GM21619 (cell line): ENCODE measurements around the gene SMG9.

Source experiments
- ATAC-seq: cut with Tn5 transposase; IDR thresholded peaks from one replicate; pipeline ENCODE4 v1.9.1; 2021; ENCODE audit not compliant: unreplicated experiment

The SMG9 gene

DNA sequence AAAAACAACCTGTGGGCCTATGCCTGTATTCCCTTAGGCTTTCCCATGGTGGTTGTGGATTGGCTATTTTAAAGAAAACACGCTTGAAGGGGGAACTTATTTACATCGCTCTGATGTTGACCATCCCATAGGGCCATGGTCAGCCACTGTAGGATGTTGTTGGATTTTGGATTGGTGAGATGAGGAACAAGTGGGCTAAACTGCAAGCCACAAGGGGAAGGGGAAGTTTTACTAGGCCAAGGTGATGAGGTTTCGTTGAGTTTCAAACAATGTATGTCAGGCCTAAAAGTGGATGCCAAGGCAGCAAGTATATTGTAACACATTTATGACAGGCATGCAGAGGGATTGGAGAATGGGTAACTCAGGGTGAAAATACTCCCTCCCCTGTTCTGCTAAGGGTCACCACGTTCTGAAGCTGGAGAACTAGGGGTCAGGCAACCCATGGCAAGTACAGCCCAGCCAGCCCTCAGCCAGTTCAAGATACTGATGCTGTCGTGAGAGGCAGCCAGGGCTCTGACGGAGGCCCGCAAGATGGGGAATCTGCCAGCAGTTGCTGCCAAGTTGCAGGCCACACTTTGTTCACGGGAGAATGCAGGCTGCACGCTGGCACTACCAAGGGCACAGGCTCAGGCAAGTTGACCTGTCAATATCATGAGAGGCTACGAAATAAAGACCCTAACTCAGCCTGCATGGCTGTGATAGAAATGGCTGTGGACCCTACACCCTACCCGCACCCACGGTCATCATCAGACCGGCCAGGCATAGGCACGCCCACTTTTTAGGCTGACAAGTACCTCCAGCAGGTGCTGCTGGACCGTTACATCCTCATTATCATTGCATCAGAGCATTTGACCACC is 27.8 kb downstream of the SMG9 start:
- no peak for ATAC-seq

DNA sequence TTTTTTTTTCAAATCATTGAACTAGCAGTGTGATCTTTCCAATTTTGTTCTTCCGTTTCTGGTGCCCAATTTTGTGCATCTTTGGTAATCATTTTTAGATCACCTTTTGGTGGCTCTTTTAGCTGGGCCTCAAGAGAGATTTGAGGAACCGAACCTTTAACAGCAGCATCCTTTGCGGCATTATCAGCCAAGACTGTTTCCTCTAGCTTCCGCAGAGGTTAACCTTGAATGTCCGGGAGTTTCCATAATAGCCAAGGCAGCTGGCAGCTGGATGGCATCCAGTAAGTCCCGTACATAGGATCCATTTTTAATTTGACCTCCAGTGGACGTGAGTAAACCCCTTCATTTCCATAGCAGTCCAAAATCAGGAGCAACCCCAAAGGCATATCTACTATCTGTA is 29.3 kb downstream of the SMG9 start:
- ATAC-seq, result no peak

DNA sequence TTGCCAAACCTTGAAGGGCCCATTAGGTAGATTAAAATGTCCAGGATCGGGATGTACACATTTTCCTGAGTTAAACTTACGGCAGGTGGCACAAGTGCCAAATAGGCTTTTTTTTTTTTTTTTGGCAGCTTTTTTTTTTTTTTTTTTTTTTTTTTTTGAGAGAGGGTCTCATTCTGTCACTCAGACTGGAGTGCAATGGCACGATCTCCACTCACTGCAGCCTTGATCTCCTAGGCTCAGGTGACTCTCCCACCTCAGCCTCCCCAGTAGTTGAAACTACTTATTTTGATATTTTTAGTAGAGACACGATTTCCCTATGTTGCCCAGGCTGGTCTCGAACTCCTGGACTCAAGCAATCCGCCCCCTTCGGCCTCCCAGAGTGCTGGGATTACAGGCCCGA is 29.9 kb downstream of the SMG9 start:
- ATAC-seq, result no peak

DNA sequence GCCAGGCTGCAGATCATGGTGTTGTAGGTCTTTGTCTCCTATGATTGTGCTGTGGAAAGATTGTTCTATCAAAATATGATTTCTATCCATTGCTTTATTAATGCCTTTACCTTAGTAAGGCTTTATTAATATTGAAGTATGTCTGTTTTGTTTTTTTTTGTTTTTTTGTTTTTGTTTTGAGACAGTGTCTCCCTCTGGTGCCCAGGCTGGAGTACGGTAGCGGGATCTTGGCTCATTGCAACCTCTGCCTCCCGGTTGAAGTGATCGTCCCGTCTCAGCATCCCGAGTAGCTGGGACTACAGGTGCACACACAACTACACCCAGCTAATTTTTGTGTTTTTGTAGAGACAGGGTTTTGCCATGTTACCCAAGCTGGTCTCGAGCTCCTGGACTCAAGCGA is 31.2 kb downstream of the SMG9 start:
- no peak for ATAC-seq

DNA sequence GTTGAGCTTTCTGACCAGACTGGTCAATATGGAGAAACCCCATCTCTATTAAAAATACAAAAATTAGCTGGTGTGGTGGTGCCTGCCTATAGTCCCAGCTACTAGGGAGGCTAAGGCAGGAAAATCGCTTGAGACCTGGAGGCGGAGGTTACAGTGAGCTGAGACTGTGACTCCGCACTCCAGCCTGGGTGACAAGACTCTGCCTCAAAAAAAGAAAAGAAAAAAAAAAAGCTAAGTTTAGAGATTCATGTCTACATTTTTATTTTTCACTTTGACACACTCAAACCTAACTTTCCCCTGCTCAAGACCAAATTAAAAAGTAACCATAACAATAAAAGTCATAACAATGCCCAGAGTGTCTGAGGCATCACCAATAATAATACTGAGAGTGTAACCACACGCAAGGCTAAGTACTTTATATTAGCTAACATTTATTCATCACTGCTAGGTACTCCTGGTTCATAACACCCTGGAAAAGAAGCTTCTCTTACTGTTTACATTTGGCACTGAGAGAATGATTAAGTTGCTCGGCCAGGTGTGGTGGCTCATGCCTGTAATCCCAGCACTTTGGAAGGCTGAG is 33.2 kb downstream of the SMG9 start:
- ATAC-seq, result no peak

DNA sequence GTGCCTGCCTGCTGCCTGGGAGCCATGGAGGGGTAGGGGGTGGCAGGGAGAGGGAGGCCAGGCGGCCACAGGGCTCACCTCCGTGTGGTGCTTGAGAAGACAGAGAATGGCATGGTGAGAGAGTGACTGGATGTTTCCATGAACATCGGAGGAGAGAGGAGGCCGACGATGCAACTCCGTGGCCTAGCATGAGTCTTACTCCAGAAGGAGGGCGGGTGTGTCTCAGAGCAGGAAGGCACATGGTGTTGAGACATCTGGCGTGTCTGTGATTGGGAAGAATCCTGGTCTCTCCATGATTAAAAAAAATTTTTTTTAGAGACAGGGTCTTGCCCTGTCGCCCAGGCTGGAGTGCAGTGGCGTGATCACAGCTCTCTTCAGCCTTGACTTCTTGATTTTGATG is 33.8 kb downstream of the SMG9 start:
- no peak for ATAC-seq

DNA sequence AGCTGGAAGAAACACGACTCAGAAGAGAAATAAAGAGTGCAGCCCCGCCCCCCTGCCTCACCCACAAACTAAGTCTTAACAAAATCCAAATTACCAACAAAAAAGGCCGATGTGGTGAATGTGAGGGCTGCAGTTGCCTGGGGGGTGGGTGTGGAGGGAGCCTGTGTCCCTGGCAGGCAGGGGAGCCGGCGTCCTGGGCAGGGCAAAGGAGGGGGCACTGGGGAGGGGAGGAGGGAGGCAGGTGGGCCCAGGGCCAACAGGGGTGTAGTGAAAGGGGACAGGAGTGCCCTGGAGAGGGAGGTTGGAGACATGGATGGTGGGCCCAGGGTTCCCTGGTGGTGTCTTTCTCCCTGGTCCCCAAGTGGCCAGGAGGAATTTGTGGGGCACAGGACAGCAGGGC is 34.8 kb downstream of the SMG9 start:
- ATAC-seq, result no peak

DNA sequence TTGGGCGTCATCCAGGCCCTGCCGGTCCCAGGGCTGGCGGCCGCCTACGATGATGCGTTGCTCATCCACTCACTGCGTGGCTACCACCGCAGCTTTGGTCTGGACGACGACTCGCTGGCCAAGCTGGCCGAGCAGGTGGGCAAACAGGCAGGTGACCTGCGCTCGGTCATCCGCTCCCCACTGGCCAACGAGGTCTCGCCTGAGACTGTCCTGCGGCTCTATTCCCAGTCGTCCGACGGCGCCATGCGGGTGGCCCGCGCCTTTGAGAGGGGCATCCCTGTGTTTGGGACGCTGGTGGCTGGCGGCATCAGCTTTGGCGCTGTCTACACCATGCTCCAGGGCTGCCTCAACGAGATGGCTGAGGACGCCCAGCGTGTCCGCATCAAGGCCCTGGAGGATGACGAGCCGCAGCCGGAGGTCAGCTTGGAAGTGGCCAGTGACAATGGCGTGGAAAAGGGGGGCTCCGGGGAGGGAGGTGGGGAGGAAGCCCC is 35.3 kb downstream of the SMG9 start:
- ATAC-seq, result no peak

DNA sequence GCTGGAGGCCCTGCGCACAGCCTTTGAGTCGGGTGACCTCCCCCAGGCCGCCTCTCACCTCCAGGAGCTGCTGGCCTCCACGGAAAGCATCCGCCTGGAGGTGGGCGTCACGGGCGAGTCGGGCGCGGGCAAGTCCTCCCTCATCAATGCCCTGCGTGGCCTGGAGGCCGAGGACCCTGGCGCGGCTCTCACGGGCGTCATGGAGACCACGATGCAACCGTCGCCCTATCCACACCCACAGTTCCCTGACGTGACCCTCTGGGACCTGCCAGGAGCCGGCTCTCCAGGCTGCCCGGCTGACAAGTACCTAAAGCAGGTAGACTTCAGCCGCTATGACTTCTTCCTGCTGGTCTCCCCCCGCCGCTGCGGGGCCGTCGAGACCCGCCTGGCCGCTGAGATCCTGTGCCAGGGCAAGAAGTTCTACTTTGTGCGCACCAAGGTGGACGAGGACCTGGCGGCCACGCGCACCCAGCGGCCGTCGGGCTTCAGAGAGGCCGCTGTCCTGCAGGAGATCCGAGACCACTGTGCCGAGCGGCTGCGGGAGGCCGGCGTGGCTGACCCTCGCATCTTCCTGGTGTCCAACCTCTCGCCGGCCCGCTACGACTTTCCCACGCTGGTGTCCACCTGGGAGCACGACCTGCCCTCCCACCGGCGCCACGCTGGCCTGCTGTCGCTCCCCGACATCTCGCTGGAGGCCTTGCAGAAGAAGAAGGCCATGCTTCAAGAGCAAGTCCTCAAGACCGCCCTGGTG is 36.0 kb downstream of the SMG9 start:
- ATAC-seq, result no peak

DNA sequence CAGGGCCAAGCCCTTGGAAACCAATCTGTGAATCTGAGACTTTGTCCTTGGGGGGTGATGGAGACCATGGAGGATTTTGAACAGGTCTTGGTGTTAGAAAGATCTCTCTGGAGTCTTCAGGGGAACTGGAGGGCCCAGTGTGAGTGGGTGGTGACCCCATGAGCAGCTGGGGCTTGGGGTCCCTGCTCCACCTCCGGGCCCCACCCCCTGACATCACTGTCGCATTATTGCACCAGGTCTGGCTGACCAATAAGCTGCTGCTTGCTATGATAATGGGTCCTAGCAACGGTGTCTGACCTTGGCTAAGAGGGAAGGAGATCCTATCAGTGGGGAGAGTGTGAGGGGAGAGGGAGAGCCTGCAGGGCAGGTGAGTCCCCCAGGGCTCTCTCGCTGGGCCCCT is 39.0 kb downstream of the SMG9 start, which contains the start of gene IRGC:
Gene IRGC, plus strand, starts transcription at position 301 of the 400 bp plus-strand sequence. CDS start 2,483 bp downstream, outside the sequence.
- ATAC-seq, result no peak

DNA sequence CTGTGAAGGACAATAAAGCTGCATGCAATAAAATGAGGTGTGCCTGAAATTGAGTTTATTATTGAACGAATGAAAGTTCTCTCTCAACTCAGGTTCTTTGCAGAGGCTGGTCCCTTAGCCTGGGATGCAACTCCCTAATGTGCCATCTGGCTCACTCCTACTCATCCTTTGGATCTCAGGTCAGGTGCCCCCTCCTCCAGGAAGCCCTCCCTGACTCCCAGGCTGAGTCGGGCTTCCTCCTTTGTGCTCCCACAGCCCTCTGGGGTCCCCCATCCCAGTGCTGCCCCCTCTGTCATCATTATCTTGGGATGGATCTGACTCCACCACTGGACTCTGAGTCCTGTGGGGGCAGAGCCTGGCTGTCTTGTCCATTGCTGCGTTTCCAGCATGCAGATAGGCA is 41.6 kb downstream of the SMG9 start:
- no peak for ATAC-seq

DNA sequence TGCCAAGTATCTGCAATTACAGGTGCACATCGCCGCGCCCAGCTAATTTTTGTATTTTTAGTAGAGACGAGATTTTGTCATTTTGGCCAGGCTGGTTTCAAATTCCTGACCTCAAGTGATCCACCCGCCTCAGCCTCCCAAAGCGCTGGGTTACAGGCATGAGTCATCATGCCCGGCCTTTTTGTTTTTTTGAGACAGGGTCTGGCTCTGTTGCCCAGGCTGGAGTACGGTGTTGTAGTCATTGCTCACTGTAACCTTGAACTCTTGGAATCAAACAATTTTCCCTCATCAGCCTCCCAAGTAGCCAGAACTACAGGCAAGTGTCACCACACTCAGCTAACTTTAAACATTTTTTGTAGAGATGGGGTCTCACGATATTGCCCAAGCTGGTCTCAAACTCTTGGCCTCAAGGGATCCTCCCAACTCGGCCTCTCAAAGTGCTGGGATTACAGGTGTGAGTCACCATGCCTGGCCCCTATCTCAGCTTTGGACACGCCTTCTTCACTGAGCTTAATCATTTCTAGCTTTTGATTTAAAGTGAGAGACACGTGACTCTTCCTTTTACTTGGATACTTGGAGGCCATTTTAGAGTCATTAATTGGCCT is 42.9 kb downstream of the SMG9 start:
- ATAC-seq, result no peak

DNA sequence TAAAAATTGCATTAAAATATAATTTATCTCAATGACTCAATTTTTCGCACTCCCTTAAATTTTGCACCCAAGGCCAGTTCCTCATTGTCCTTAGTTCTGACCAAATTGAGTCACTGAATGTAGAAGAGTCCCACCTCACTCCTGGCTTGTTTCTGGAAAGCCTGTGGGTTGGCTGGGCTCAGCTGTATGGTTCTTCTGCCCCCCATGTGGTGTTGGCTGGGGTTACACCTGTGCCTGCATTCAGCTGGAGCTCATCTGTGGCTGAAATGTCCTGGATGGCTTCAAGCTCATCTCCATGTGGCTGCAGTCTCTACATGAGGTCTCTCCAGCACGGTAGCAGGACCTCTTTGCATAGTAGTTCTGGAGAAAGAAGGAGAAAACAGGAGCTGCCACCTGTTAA is 46.0 kb downstream of the SMG9 start:
- no peak for ATAC-seq

DNA sequence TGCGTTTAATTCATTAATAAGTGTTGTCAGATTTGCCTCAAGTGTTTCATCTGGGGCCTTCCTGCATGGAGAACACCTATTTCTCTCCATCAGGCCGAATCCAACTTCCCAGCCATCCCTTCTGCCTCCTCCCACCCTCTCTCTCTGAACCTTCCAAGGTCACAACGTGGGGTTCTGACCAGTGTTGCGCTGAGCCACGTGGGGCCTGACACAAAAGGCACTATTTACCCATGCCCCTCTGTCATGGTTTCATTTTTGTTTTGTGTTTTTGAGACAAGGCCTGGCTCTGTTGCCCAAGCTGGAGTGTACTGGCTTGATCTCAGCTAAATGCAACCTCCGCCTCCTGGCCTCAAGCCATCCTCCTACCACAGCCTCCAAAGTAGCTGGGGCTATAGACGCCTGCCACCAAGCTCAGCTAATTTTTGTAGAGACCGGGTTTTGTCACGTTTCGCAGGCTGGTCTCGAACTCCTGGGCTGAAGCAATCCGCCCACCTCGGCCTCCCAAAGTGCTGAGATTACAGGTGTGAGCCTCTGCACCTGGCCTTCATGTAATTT is 47.5 kb downstream of the SMG9 start:
- no peak for ATAC-seq

DNA sequence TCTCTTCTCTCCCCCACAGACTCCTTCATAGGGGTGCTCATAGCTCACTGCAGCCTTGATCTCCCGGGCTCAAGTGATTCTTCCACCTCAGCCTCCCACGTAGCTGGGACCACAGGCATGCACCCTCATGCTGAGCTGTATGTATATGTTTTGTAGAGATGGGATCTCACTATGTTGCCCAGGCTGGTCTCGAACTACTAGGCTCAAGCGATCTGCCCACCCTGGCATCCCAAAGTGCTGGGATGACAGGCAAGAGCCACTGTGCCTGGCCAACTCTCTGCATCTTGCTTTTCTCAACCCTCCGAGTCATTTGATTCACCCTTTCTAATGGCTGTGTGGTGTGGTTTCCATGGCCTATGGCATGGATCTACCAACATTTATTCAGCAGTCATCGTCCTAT is 49.0 kb downstream of the SMG9 start:
- no peak for ATAC-seq

DNA sequence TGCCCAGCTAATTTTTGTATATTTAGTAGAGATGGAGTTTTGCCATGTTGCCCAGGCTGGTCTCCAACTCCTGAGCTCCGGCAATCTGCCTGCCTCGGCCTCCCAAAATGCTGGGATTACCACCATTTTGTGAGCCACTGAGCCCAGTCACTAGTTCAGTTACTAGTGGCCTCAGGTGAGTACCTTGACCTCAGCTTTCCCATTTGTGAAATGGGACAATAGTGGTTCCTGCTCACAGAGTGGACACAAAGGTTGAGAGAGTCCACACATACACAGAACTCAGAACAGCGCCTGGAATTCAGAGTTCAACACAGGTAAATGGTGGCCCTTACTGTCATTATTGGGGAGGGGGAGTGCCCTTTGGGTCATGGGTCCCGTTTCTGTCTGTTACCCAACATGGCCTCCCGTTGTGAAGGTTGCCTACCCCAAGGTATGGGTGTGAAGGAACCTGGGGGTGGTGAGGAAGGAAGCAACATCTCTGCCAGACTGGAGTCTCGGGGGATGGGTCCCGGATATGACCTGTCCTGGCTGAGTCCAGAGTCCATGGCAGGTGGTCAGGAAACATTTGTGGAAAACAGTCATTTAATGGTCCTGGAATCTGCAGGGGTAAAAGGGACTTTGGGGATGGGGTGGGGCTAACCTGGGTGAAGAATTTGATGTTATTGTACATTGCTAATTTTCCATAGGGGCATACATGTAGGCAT is 50.6 kb downstream of the SMG9 start:
- ATAC-seq, result no peak

DNA sequence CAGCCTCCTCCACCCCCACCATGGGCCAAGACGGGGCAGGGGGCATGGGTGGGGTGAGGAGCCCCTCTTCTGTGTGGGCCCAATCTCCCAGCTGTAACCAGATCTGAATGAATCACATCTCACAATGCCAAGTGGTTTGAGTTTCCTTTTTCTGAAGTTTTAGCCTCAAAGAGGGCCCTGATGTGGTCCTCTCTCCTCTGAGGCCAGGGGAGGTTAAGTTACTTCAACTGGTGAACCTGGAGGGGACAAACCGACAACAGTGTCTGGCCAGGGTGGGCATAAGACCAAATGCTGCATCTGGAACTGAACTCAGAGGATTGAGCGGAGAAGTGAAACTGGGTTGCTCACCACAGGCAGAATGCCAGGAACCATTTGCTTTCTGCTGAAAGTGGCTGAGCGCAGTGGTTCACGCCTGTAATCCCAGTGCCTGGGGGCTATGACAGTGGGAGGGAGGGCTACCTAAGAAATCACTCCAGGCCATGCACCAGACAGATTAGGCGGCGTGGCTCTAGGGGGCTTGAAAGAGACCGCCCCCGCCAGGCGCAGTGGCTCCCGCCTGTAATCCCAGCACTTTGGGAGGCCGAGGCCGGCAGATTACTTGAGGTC is 54.3 kb downstream of the SMG9 start:
- ATAC-seq, result no peak

DNA sequence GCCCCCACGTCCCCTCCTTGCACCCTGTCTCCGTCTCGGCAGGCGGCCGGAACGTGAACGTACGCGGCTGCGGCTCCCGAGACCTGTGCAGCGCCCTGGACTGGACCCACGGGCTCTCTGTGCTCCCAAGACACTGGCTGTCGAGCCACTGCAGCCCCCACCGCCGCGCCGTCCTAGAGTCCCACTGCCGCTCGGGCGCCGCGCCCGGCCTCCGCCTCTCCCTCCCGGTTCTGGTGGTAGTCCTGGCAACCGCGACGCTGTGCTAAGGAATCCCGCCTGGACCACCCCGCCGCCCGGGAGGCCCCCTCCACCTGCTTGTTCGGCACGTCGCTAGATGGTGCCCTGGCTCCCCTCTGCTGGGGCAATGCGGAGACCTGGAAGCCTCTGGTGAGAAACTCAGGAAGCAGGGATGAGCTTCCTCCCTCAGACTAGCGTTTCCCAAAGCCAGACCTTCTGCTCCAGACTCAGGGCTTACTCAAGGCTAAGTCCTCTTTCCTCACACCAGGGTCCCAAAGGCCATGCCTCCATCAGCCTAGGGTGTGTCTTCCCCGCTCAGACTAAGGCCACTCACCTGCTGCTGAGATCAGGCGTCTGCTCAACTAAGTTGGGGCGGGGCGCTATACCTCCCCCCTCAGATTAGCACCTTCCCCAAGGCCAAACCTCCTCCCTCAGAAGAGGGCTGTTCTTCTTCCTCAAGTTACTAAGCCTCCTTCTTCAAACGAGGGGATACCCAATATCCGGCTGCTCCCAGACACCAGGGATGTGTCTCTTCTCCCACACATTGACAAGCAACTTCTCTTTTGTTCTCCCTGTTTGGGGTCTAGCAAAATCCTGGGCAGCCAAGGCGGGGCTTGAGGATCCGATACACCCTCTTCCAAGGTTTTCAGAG is 55.0 kb downstream of the SMG9 start:
- no peak for ATAC-seq

DNA sequence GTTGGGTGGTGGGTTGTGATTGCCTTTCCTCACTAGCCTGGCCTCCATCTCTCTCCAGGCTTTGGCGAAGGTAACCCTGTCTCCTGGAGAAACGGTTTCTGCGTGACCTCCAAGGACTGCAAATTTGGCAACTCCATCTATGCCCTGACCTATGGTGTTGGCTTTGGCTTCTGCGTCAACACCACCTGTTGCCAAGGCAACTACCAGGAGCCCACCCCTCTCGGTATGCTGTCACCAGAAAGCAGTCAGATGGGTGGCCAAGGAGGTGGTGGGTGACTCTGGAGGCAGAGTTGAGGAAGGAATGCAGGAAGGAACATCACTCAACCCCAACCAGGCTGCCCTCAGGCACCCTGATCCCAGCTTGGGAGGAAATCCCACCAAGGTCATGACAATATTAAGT is 57.5 kb downstream of the SMG9 start:
- no peak for ATAC-seq
